GM18861 (cell line): Measurements from ENCODE around the gene DNAH9.
"Not testable (repeated sequence)": the region's sequence is repeated elsewhere in the genome, so short reads cannot be mapped to it uniquely, and the experiment has no call there.

ENCODE experiments used
- ATAC-seq: cut with Tn5 transposase; IDR thresholded peaks from one replicate; pipeline ENCODE4 v1.9.1; 2021; ENCODE audit not compliant: unreplicated experiment

The DNAH9 gene

DNA sequence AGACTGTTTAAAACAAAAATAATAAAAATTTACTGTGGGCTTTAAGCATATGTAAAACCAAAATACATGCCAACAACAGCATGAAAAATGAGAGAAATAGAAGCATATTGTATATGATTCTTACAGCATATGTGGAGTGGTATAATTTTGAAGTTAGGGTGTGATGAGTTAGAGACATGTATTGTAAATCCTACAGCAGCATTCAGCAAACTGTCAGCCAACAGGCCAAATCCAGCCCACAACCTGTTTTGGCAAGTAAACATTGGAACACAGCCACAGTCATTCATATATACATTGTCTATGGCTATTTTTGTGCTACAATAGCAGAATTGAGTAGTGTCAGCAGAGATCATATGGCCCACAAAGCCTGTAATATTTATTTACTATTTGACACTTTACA lies 356.7 kb downstream of the DNAH9 start:
- no peak for ATAC-seq

- ATAC-seq: no peak
Measured at GRCh38 chr17:11969565-11969964, 371.3 kb downstream of the DNAH9 start.

- ATAC-seq: not testable (repeated sequence)
Measured at GRCh38 chr17:11972741-11973140, 374.5 kb downstream of the DNAH9 start.

DNA sequence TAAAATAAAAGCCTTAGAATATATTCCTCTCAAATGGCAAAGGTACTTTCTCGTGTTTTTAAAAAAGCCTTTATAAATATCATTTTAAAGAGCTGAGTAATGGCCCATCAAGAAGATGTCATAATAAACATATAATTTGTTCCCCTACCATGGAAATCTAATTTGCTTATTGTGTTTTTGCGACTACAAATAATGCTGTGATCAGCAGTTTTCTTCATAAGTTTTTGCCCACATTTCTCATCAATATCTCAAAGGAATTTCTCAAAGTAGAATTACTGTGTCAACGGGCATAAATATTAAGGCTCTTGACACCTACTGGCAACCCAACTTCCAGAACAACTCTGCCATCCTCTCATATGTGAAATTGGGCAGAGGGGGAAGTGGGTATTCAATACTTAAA lies 381.5 kb downstream of the DNAH9 start:
- no peak for ATAC-seq

GRCh38 chr17:11980813-11981212 lies 382.5 kb downstream of the DNAH9 start:
- ATAC-seq: no peak

DNA sequence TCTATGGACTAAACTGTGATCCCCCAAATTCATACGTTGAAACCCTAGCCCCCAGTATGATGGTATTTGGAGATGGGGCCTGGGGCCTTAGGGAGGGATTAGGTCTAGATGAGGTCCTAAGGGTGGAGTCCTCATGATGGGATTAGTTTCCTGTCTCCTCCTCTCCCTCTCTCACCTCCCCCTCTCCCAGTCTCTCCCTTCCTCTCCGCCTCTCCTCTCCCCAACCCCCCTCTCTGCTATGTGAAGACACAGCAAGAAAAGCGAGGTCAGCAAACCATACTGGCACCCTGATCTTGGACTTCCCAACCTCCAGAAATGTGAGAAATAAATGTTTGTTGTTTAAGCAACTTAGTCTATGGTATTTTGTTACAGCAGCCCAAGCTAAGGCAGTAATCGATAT lies 383.6 kb downstream of the DNAH9 start:
- ATAC-seq: no peak

DNA sequence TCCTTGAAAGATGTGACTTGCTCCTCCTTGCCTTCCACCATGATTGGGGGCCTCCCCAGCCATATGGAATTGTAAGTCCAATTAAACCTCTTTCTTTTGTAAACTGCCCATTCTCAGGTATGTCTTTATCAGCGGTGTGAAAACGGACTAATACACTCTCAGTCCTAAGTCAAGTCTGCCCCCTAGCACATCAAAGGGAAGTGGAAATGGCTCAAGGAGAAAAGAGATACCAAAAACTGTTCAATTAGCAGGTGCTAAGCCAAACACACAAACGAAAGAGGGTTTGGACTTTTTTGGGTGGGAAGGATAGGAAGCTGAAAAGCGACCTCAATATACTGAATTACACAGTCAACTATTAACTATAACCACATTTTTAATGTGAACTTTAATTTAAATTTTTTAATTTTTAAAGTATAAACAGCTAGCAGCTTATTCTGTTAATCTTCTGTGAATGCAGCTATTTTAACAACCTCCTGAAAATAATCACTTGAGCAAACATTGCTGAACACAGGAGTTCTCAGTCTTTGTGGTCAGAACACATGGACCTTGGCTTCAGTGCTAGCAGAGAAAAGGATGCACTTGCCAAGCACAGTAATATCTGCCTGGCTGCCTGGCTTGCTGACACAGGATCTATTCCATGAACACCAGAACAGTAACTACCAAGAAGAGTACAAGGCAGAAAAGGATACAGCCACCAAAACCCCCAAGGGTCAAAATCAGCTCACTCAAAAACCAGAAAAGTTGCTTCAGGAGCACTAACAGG lies 388.1 kb downstream of the DNAH9 start:
- no peak for ATAC-seq

DNA sequence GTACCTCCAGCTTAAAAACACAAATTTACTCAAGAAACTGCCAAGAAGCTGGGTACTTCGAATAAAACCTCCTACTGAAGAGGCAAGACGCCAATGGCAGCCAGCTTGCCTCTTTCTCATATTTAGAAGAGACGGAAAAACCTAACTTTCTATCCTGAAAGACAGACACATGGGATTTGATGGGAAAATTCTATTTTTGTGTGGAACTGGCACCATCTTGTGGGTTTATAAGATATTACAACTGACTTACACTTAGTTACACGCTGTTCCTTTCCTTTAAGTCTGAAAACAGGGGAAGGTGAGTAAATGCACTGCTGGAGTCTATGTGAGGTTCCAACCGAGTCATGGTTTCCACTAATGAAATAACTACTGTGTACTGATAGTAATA lies 388.7 kb downstream of the DNAH9 start:
- no peak for ATAC-seq

GRCh38 chr17:11990363-11990983 lies 392.2 kb downstream of the DNAH9 start:
- no peak for ATAC-seq

- no peak for ATAC-seq
Measured at GRCh38 chr17:11991461-11991860, 393.2 kb downstream of the DNAH9 start.

DNA sequence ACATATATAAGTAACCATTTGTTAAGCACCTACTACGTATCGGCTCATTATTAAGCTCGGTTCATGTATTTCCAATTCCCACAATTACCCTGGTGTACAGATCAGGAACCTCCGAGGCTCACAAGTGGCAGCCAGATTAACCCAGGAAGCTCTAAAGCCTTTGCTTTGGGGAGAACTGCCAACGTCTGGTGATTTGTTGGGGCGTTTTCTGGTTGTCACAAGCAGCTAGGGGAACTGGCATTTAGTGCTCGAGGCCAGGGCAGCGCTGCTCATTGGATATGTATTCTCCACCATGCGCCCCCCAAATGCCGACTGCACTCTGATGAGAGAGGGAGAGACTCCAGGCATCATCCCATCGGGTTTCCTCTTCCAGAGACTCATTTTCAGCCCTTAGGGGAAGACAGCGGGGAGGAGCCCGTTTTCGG lies 398.5 kb downstream of the DNAH9 start:
- ATAC-seq: peak; percentile 20

DNA sequence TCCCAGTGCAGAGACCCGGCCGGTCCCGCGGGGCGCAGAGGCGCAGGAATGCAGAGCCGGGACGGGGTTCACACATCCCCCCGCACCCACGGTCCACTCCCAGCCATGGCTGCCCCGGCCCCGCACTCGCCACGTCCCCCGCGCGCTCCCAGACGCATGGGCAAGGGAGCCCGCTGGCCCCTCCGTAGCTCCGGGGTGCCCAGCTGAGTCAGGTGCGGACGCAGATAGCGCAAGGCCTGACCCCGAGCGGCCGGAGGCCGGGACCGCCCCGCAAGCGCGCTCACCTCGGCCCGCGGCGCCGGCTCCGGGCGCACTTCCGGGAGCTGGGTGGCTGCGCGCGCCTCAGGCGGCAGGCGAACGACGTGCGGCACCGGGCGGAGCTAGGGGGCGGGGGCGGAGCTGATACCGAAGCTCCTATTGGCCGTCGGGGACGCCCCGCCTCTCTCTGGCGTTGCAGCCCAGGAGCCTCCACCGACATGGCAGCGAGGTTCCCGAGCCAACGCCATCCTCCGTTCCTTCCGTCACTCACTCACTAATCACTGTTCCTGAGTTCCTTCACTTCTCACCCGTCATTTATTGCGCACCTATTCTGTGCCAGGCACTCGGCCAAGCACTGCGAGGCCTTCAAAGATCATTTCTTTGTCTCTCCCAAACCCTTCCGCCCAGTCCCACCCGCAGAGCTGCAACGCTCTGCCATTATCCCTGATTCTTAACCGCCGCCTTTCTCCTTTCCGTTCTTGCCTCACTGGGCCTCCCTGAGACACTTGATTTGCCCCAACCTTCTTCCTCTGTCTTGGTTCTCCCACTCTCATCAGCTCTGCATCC lies 399.1 kb downstream of the DNAH9 start, which contains the start of gene ZNF18:
ZNF18 (minus strand) TSS at position 329 of the 825 bp plus-strand sequence. CDS start 4,646 bp downstream, outside the sequence.
- peak; percentile 97 for ATAC-seq

- ATAC-seq: no peak
Measured at GRCh38 chr17:11997972-11998233, 399.6 kb downstream of the DNAH9 start.

- no peak for ATAC-seq
Measured at GRCh38 chr17:11999696-12000095, 401.4 kb downstream of the DNAH9 start.

- ATAC-seq: no peak
Measured at GRCh38 chr17:12007466-12007865, 409.2 kb downstream of the DNAH9 start.
